MCF 10A (cell line): Measurements from ENCODE around the gene ADAMTS5. TPM values are rescaled to one million over a fixed set of nuclear protein-coding genes. Genes with fewer than 3 reads are reported as not detected.

Experiments
- BruUV-seq: library from RNA; stranded (reverse); fragments of 400-500 nt; replicated peaks from 2 replicates; lab custom pipeline; 2021; lab: Mats Ljungman, UMichigan
- CTCF ChIA-PET: fragments of 300-600 bp; sonication (Branson Sonifier 250); formaldehyde crosslinking; extraction: SDS; loops from one replicate; lab custom pipeline; 2021; ENCODE audit warnings: antibody characterized with exemption, inconsistent platforms; lab: Yijun Ruan, JAX
- POLR2A ChIA-PET: fragments of 300-600, 350-650 bp; sonication (Branson Sonifier 250); formaldehyde crosslinking; extraction: SDS; loops from one replicate; lab custom pipeline; 2020; ENCODE audit warnings: antibody characterized with exemption, inconsistent platforms; lab: Yijun Ruan, JAX
- DNase-seq: peaks from one replicate; pipeline ENCODE4 v3.0.0-alpha.2; 2018; ENCODE audit not compliant: unreplicated experiment
- H3K27ac Mint-ChIP-seq: one replicate; pipeline ENCODE4 v1.8.0; 2022; ENCODE audit warnings: mild to moderate bottlenecking, low read depth, mixed read lengths; ENCODE audit not compliant: unreplicated experiment
- H3K27me3 Mint-ChIP-seq: one replicate; pipeline ENCODE4 v1.8.0; 2022; ENCODE audit warnings: mixed read lengths; ENCODE audit not compliant: insufficient read depth, unreplicated experiment
- H3K36me3 Mint-ChIP-seq: one replicate; pipeline ENCODE4 v1.8.0; 2022; ENCODE audit warnings: mild to moderate bottlenecking, moderate library complexity, mixed read lengths; ENCODE audit not compliant: insufficient read depth, unreplicated experiment
- H3K4me1 Mint-ChIP-seq: one replicate; pipeline ENCODE4 v1.8.0; 2022; ENCODE audit warnings: mixed read lengths; ENCODE audit not compliant: insufficient read depth, unreplicated experiment
- H3K4me3 Mint-ChIP-seq: one replicate; pipeline ENCODE4 v1.8.0; 2022; ENCODE audit warnings: mild to moderate bottlenecking, moderate library complexity, mixed read lengths; ENCODE audit not compliant: unreplicated experiment
- H3K9me3 Mint-ChIP-seq: one replicate; pipeline ENCODE4 v1.8.0; 2022; ENCODE audit warnings: mixed read lengths; ENCODE audit not compliant: unreplicated experiment
- CTCF ChIP-seq: fragments of 200-600 bp; IDR thresholded peaks from one replicate; pipeline ENCODE4 v1.8.0; 2022; ENCODE audit warnings: antibody characterized with exemption, mild to moderate bottlenecking; ENCODE audit not compliant: unreplicated experiment
- intact Hi-C: fragments of 100-400 bp; cut with micrococcal nuclease; formaldehyde crosslinking; loops from 2 replicates; pipeline ENCODE4 v1.14.1; 2022
- microRNA-seq: library from miRNA; unstranded; fragments of <30 nt; microRNA quantifications from one replicate; pipeline ENCODE4 v1.2.0, GENCODE V29; 2022
- total RNA-seq: library from RNA; stranded (reverse); gene quantifications from 2 replicates; pipeline ENCODE4 v1.2.3, GENCODE V29; 2022

Gene ADAMTS5
- total RNA-seq, 1 experiment from 2014 or later, result not detected

- Mint-ChIP-seq H3K4me3 (no peak overlapping the region), H3K27me3 (no peaks in the 10 kb centered on the region), H3K27ac (no peak overlapping the region), H3K36me3 (peaks cover 5% of the 10 kb centered on the region), H3K4me1 (no peaks in the 10 kb centered on the region), H3K9me3 (no peaks in the 10 kb centered on the region)
- ChIA-PET POLR2A (no interaction called here), CTCF (no interaction called here)
- intact Hi-C loops, result no loop called here
- no peak for TF ChIP-seq CTCF
- BruUV-seq, result no TSS peak
- DNase-seq, result no peak
Observed at GRCh38 chr21:26877018-26877417, 89.9 kb downstream of the ADAMTS5 start.

GRCh38 chr21:26874347-26874746 lies 92.5 kb downstream of the ADAMTS5 start:
- Mint-ChIP-seq H3K9me3 (no peaks in the 10 kb centered on the region), H3K4me1 (peaks cover 4% of the 10 kb centered on the region), H3K27me3 (no peaks in the 10 kb centered on the region), H3K4me3 (no peak overlapping the region), H3K36me3 (peaks cover under 1% of the 10 kb centered on the region), H3K27ac (no peak overlapping the region)
- intact Hi-C loops, result no loop called here
- TF ChIP-seq CTCF, result no peak
- BruUV-seq, result no TSS peak
- no peak for DNase-seq
- POLR2A ChIA-PET, result no interaction called here
- CTCF ChIA-PET, result interaction anchor here (0.5 kb wide), 1 partner anchor 216 kb away, joined by 3 read pairs; no protein-coding TSS in a partner anchor

Small RNAs within 50 kb of the gene (microRNA-seq; reads per million reads assigned to microRNA genes)
- gene MIR4759, result not detected

Other genes with a start within 250 kb of the ADAMTS5 start
- 1.3 and 1.4 TPM in 2 replicates for gene ADAMTS1, start 121.7 kb downstream of the ADAMTS5 start, total RNA-seq